ENCODE data around the gene AKAP13. TPM values are rescaled to one million over a fixed set of nuclear protein-coding genes. Genes with fewer than 3 reads are reported as not detected.

AKAP13 gene
- total and polyA plus RNA-seq, 2 of the 13 experiments (the other 11 are each of a cell fraction or from before 2014, with no cell fraction given) = 6.7 to 27.1 TPM

DNA sequence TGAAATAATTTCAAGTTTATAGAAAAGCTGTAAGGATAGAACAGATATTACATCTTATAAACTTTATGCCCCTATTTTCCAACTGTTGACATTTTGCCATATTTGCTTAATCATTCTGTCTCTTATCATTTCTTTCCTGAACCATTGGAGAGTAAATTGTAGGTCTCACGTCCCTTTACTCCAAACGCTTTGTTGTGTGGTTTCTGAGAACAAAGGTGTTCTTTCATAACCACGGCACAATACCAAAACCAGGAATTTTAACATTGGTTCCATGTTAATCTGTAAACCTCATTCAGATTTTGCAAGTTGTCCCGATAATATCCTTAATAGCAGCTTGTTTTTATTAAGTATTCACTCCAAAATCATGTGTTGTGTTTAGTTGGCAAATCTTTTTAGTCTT lies 134.8 kb downstream of the AKAP13 start:
- H3K4me2 ChIP-seq (ENCODE audit: low read depth, low read length) = peak overlapping the region; percentile 59
- CTCF ChIA-PET (ENCODE audit: low intra/inter-chr PET ratio, low total read pairs) = no interaction called here
- peaks cover 46% of the 10 kb centered on the region for H3K4me1 ChIP-seq (ENCODE audit: insufficient read depth, low read length)
- H3K36me3 ChIP-seq (replicated peaks in 1 of 2; ENCODE audit: control insufficient read depth in 1 of 2, insufficient read depth in 2 of 2, low read length in 2 of 2) = no peaks in the 10 kb centered on the region
- no peaks in the 10 kb centered on the region for H3K27me3 ChIP-seq (ENCODE audit: control insufficient read depth in 1 of 2, insufficient read depth in 2 of 2, low read length in 2 of 2)
- peak overlapping the region; percentile 17; the same call in 1 of the 2 replicates for H3K9ac ChIP-seq (ENCODE audit: insufficient read depth, low read depth, low read length)
- H3K79me2 ChIP-seq (ENCODE audit: insufficient read depth, low read length) = peaks cover 11% of the 10 kb centered on the region
- intact Hi-C loops (cut with micrococcal nuclease; ENCODE audit: unreplicated experiment) (loop anchor here (5.0 kb wide), 1 partner anchor 37 kb away; no protein-coding TSS in a partner anchor), in situ Hi-C loops (cut with HindIII; ENCODE audit: extremely low pct_ligation_motif_present, low pct_unique_long_range_greater_than_20kb) (no loop called here)
- peak; percentile 73 for FAIRE-seq
- POLR2A ChIA-PET = no interaction called here
- H3K9me3 ChIP-seq (ENCODE audit: low read length) = no peaks in the 10 kb centered on the region
- BruUV-seq (replicated peaks) = no TSS peak
- H4K20me1 ChIP-seq (ENCODE audit: insufficient read depth, low read length) = no peaks in the 10 kb centered on the region
- peak overlapping the region in 1 of 3 experiments; percentile 33; a peak in 2 of 6 replicates for H3K4me3 ChIP-seq (replicated peaks in 1 of 3; ENCODE audit: insufficient read depth in 1 of 3, low read depth in 2 of 3, low read length in 3 of 3)
- peak overlapping the region; percentile 40 for H3K27ac ChIP-seq (ENCODE audit: extremely low read length, insufficient read depth, low read length)
- H2AFZ ChIP-seq (ENCODE audit: low read length) = no peak overlapping the region
- DNase-seq (ENCODE audit: low spot score) = peak; percentile 85
- under 1% methylated on average over 4 of the region's 4 CpGs for WGBS (ENCODE audit: low lambda C conversion rate)
- peak; percentile 71 for ATAC-seq
- TF ChIP-seq POGZ (CRISPR knock-in tag; IDR thresholded peaks at IDR 0.05) (no peak), ZNF232 (CRISPR knock-in tag; IDR thresholded peaks at IDR 0.05; ENCODE audit: borderline replicate concordance) (no peak), ZNF546 (CRISPR knock-in tag; conservative IDR thresholded peaks at IDR 0.05) (no peak), FOXK1 (CRISPR knock-in tag; IDR thresholded peaks at IDR 0.05; ENCODE audit: borderline replicate concordance, low read depth) (no peak), NR2F1 (CRISPR knock-in tag; IDR thresholded peaks at IDR 0.05) (no peak), NR2C2 (CRISPR knock-in tag; IDR thresholded peaks at IDR 0.05; ENCODE audit: borderline replicate concordance) (no peak), ZBTB21 (CRISPR knock-in tag; IDR thresholded peaks at IDR 0.05) (no peak), CHD4 (IDR thresholded peaks at IDR 0.05; ENCODE audit: borderline replicate concordance, low read length) (no peak), SOX13 (IDR thresholded peaks at IDR 0.05) (peak; percentile 55; the same call in 1 of the 2 replicates), SOX13 (CRISPR knock-in tag; conservative IDR thresholded peaks at IDR 0.05 in 1 of 2, IDR thresholded peaks at IDR 0.05 in 1 of 2) (peak in 1 of 2 experiments; percentile 96; a peak in 2 of 4 replicates), CREB1 (IDR thresholded peaks at IDR 0.05) (no peak), CREB1 (CRISPR knock-in tag; IDR thresholded peaks at IDR 0.05) (no peak), ZFP36L1 (CRISPR knock-in tag; IDR thresholded peaks at IDR 0.05) (no peak), ZNF335 (CRISPR knock-in tag; IDR thresholded peaks at IDR 0.05) (no peak)
- TF ChIP-seq, protein P1, sequence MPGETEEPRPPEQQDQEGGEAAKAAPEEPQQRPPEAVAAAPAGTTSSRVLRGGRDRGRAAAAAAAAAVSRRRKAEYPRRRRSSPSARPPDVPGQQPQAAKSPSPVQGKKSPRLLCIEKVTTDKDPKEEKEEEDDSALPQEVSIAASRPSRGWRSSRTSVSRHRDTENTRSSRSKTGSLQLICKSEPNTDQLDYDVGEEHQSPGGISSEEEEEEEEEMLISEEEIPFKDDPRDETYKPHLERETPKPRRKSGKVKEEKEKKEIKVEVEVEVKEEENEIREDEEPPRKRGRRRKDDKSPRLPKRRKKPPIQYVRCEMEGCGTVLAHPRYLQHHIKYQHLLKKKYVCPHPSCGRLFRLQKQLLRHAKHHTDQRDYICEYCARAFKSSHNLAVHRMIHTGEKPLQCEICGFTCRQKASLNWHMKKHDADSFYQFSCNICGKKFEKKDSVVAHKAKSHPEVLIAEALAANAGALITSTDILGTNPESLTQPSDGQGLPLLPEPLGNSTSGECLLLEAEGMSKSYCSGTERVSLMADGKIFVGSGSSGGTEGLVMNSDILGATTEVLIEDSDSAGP (CRISPR knock-in tag; IDR thresholded peaks at IDR 0.05; ENCODE audit: borderline replicate concordance) = no peak
- TF ChIP-seq, protein P2, sequence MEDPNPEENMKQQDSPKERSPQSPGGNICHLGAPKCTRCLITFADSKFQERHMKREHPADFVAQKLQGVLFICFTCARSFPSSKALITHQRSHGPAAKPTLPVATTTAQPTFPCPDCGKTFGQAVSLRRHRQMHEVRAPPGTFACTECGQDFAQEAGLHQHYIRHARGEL (CRISPR knock-in tag; IDR thresholded peaks at IDR 0.05) = no peak
- TF ChIP-seq, protein P3, sequence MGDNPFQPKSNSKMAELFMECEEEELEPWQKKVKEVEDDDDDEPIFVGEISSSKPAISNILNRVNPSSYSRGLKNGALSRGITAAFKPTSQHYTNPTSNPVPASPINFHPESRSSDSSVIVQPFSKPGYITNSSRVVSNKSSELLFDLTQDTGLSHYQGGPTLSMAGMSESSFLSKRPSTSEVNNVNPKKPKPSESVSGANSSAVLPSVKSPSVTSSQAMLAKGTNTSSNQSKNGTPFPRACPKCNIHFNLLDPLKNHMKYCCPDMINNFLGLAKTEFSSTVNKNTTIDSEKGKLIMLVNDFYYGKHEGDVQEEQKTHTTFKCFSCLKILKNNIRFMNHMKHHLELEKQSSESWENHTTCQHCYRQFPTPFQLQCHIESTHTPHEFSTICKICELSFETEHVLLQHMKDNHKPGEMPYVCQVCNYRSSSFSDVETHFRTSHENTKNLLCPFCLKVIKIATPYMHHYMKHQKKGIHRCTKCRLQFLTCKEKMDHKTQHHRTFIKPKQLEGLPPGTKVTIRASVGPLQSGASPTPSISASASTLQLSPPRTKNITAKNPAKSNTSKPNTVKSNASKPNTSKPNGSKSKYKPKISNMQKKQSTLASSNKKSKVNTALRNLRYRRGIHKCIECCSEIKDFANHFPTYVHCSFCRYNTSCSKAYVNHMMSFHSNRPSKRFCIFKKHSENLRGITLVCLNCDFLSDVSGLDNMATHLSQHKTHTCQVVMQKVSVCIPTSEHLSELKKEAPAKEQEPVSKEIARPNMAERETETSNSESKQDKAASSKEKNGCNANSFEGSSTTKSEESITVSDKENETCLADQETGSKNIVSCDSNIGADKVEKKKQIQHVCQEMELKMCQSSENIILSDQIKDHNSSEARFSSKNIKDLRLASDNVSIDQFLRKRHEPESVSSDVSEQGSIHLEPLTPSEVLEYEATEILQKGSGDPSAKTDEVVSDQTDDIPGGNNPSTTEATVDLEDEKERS (CRISPR knock-in tag; IDR thresholded peaks at IDR 0.05) = no peak
- TF ChIP-seq, protein P4, sequence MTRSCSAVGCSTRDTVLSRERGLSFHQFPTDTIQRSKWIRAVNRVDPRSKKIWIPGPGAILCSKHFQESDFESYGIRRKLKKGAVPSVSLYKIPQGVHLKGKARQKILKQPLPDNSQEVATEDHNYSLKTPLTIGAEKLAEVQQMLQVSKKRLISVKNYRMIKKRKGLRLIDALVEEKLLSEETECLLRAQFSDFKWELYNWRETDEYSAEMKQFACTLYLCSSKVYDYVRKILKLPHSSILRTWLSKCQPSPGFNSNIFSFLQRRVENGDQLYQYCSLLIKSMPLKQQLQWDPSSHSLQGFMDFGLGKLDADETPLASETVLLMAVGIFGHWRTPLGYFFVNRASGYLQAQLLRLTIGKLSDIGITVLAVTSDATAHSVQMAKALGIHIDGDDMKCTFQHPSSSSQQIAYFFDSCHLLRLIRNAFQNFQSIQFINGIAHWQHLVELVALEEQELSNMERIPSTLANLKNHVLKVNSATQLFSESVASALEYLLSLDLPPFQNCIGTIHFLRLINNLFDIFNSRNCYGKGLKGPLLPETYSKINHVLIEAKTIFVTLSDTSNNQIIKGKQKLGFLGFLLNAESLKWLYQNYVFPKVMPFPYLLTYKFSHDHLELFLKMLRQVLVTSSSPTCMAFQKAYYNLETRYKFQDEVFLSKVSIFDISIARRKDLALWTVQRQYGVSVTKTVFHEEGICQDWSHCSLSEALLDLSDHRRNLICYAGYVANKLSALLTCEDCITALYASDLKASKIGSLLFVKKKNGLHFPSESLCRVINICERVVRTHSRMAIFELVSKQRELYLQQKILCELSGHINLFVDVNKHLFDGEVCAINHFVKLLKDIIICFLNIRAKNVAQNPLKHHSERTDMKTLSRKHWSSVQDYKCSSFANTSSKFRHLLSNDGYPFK (CRISPR knock-in tag; IDR thresholded peaks at IDR 0.05; ENCODE audit: borderline replicate concordance) = no peak
